SK-N-MC (cell line): Measurements from ENCODE around the gene TEX19.

Experiments used
- EZH2 ChIP-seq: fragments of 200-600 bp; sonication (generic); IDR thresholded peaks from one replicate; pipeline ENCODE4 v1.6.1; 2017; ENCODE audit warnings: antibody characterized with exemption
- POLR2AphosphoS5 ChIP-seq: IDR thresholded peaks from 2 replicates; pipeline ENCODE4 v1.6.1; 2012; ENCODE audit warnings: mild to moderate bottlenecking, low read depth, low read length, borderline replicate concordance

GRCh38 chr17:82386881-82387704 lies 28.0 kb downstream of the TEX19 start:
- TF ChIP-seq EZH2 = no peak
- TF ChIP-seq POLR2AphosphoS5 = no peak
